ENCODE results near the gene BRMS1L. TPM values are rescaled to one million over a fixed set of nuclear protein-coding genes. Genes with fewer than 3 reads are reported as not detected.

BRMS1L gene, protein sequence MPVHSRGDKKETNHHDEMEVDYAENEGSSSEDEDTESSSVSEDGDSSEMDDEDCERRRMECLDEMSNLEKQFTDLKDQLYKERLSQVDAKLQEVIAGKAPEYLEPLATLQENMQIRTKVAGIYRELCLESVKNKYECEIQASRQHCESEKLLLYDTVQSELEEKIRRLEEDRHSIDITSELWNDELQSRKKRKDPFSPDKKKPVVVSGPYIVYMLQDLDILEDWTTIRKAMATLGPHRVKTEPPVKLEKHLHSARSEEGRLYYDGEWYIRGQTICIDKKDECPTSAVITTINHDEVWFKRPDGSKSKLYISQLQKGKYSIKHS
- total RNA-seq (2013; cell fraction: nucleolus; rRNA removed): 6.2 and 8.1 TPM in 2 replicates
- 5.3 and 6.9 TPM in 2 replicates for total RNA-seq (2014; rRNA removed)
- total RNA-seq (2014; rRNA removed; fragmentation: Illumina TruSeq; extraction: Trizol): 8.6 and 11.7 TPM in 2 replicates
- 6.0 and 6.3 TPM in 2 replicates for total RNA-seq (2021)
- polyA plus RNA-seq (2011; ENCODE audit: low read depth): 2.3 TPM
- 7.8 and 12.8 TPM in 2 replicates for polyA plus RNA-seq (2011; rRNA removed)
- polyA plus RNA-seq (2011; cell fraction: cytosol; rRNA removed): 2.2 and 2.5 TPM in 2 replicates
- 5.0 and 7.4 TPM in 2 replicates for polyA plus RNA-seq (2011; cell fraction: nucleus; rRNA removed)
- 4.8 and 6.6 TPM in 2 replicates for polyA plus RNA-seq (2012)
- 11.6 and 11.8 TPM in 2 replicates for polyA plus RNA-seq (2014; fragmentation: Illumina TruSeq; extraction: Trizol)
- polyA plus RNA-seq (2014; fragmentation: Nextera tagmentation; extraction: Ambion mirVana): 1 to 10 TPM; 7.6 to 8.0 TPM
- polyA plus RNA-seq (2014; rRNA removed): 6.6 and 9.3 TPM in 2 replicates
- 10 to 100 TPM; 22.2 to 26.7 TPM for polyA plus RNA-seq (2016; fragmentation: Nextera tagmentation; extraction: Ambion mirVana)
- polyA minus RNA-seq (2011; rRNA and poly(A)+ RNA removed): 1.4 and 1.8 TPM in 2 replicates
- polyA minus RNA-seq (2011; cell fraction: cytosol; rRNA and poly(A)+ RNA removed): 2.1 and 4.0 TPM in 2 replicates
- 2.5 and 7.6 TPM in 2 replicates for polyA minus RNA-seq (2011; cell fraction: nucleus; rRNA and poly(A)+ RNA removed)
- Bru-seq, nascent RNA: percentile 72 among the genes with signal in this experiment
- percentile 62 among the genes with signal in this experiment for BruChase-seq, experiment 1, labeled RNA remaining after a 6-hour chase
- BruChase-seq, experiment 2, labeled RNA remaining after a 2-hour chase: percentile 67 among the genes with signal in this experiment
- long read RNA-seq, experiment 1, partial matches to known transcripts: 1 of 4 reads
- long read RNA-seq, experiment 1, other reads (novel, unspliced or antisense): 0 of 4 reads
- long read RNA-seq, experiment 2, transcript BRMS1L-201 (10 exons, 2,657 nt): major isoform, 20 of 26 reads
- long read RNA-seq, experiment 2, partial matches to known transcripts: 3 of 26 reads
- long read RNA-seq, experiment 2, other reads (novel, unspliced or antisense): 2 of 26 reads

DNA sequence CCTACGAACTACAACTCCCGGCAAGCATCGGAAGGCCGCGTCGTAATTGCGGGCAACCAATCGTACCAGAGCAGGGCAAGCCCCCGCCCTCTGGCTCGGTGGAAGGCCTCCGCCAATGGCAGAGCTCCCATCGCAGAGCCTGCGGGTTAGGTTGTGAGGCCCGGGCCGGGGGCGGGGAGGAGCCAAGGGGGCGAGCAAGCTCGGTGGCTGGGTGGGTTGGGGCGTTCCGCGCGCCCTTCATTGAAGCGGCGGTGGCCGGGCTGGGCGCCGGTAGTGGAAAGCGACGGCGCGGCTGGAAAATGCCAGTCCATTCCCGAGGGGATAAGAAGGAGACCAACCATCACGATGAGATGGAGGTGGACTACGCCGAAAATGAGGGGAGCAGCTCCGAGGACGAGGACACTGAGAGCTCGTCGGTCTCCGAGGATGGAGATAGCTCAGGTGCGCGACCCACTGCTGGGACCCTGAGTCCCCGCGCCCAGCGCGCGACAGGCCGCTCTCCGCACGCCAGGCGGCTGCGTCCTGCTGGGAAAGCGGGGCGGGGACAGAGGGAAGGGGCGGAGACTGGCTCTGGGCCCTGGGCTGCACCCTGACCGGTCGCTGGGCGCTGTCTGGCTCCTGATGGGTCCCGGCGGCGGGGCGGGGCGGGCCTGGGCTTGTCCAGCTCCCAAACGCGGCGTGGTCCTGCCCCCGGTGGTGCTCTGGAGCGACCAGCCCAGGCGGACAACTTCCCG is at the start of gene BRMS1L:
TSS of gene BRMS1L (plus strand) at position 121 of the 734 bp plus-strand sequence. CDS start at position 300, 179 bp downstream.
- Histone ChIP-seq H3K36me3 (ENCODE audit: control insufficient read depth in 2 of 2, insufficient read depth in 2 of 2, low read length in 1 of 2) (no peaks in the 10 kb centered on the region; a peak in 1 of 4 replicates), H2AFZ (ENCODE audit: control insufficient read depth, low read depth, low read length) (peak within 1 kb of the TSS; percentile 97), H3K4me2 (ENCODE audit: control insufficient read depth, insufficient read depth) (peak within 1 kb of the TSS; percentile 91), H3K9ac (ENCODE audit: control insufficient read depth, insufficient read depth, low read length) (peak within 1 kb of the TSS; percentile 87), H3K27me3 (replicated peaks in 1 of 2; ENCODE audit: control insufficient read depth in 2 of 2, insufficient read depth in 2 of 2, low read length in 1 of 2) (no peaks in the 10 kb centered on the region), H3K27ac (ENCODE audit: control insufficient read depth, insufficient read depth) (peak within 1 kb of the TSS; percentile 84), H3K4me3 (peak within 1 kb of the TSS; percentile 96), H3K9me3 (replicated peaks; ENCODE audit: control insufficient read depth, insufficient read depth, low read length) (no peaks in the 10 kb centered on the region), H3K4me1 (ENCODE audit: control insufficient read depth, insufficient read depth, low read length) (no peaks in the 10 kb centered on the region), H4K20me1 (ENCODE audit: control insufficient read depth, insufficient read depth) (no peaks in the 10 kb centered on the region), H3K79me2 (ENCODE audit: control insufficient read depth, insufficient read depth, low read length) (peaks cover 12% of the 10 kb centered on the region)
- FAIRE-seq: peak; percentile 83
- intact Hi-C loops (cut with micrococcal nuclease; ENCODE audit: unreplicated experiment) (loop anchor here (2.0 kb wide), 2 partner anchors 18 to 534 kb away; partner anchors contain the start of genes PSMA6 and RALGAPA1), in situ Hi-C loops (cut with MboI) (no loop called here)
- ChIA-PET SMC1A (ENCODE audit: uncharacterized antibody, unreplicated experiment) (interaction anchor here (0.5 to 2.1 kb wide), 5 partner anchors 9 to 159 kb away, joined by 3 to 12 read pairs (median 4); no protein-coding TSS in a partner anchor), RAD21 (ENCODE audit: unreplicated experiment) (interaction anchor here (0.8 to 1.7 kb wide), 8 partner anchors 8 to 845 kb away, joined by 3 to 8 read pairs (median 4); partner anchors contain the start of genes PPP2R3C and RALGAPA1), POLR2A (interaction anchor here (0.5 to 2.0 kb wide), 11 partner anchors 9 to 1034 kb away, joined by 3 to 11 read pairs (median 4); partner anchors contain the start of genes MBIP and RALGAPA1), CTCF (interaction anchor here (0.6 to 3.8 kb wide), 7 partner anchors 9 to 1152 kb away, joined by 3 to 56 read pairs (median 4); partner anchors contain the start of gene RALGAPA1)
- peak; percentile 97 for ATAC-seq
- no TSS peak for BruUV-seq (replicated peaks)
- 1% methylated on average over 35 of the region's 70 CpGs for WGBS (ENCODE audit: insufficient coverage, insufficient replicate concordance, low lambda C conversion rate, missing lambda C conversion rate)
- peak; percentile 97 for DNase-seq (ENCODE audit: low read depth, low spot score)
- no peak for TF ChIP-seq SIN3A (IDR thresholded peaks at IDR 0.05; ENCODE audit: low read depth, low read length)
- TF ChIP-seq MYB (IDR thresholded peaks at IDR 0.05; ENCODE audit: borderline replicate concordance, low read depth, low read length): no peak
- TF ChIP-seq KLF5 (IDR thresholded peaks at IDR 0.05; ENCODE audit: partially characterized antibody): no peak
- TF ChIP-seq, protein P1, sequence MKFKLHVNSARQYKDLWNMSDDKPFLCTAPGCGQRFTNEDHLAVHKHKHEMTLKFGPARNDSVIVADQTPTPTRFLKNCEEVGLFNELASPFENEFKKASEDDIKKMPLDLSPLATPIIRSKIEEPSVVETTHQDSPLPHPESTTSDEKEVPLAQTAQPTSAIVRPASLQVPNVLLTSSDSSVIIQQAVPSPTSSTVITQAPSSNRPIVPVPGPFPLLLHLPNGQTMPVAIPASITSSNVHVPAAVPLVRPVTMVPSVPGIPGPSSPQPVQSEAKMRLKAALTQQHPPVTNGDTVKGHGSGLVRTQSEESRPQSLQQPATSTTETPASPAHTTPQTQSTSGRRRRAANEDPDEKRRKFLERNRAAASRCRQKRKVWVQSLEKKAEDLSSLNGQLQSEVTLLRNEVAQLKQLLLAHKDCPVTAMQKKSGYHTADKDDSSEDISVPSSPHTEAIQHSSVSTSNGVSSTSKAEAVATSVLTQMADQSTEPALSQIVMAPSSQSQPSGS (IDR thresholded peaks at IDR 0.05; ENCODE audit: low read length): no peak
- no peak for TF ChIP-seq SUPT20H (IDR thresholded peaks at IDR 0.05; ENCODE audit: borderline replicate concordance, control insufficient read depth, low read depth, low read length)
- TF ChIP-seq TAF1 (IDR thresholded peaks at IDR 0.05; ENCODE audit: borderline replicate concordance, low read depth, low read length): 0 out of 2 replicates have a peak, but pooled peaks have one; percentile 30
- TF ChIP-seq NBN (IDR thresholded peaks at IDR 0.05): peak; percentile 85
- peak; percentile 84 for TF ChIP-seq GATAD2B (conservative IDR thresholded peaks at IDR 0.05; ENCODE audit: low read depth)
- no peak for TF ChIP-seq CHD4 (IDR thresholded peaks at IDR 0.05)
- TF ChIP-seq HDAC6 (IDR thresholded peaks at IDR 0.05; ENCODE audit: unreplicated experiment): no peak
- no peak for TF ChIP-seq ZSCAN29 (IDR thresholded peaks at IDR 0.05)
- TF ChIP-seq MYC (IDR thresholded peaks at IDR 0.05; ENCODE audit: insufficient read depth, insufficient read length, insufficient replicate concordance, low read length, severe bottlenecking): no peak
- TF ChIP-seq CHD1 (IDR thresholded peaks at IDR 0.05; ENCODE audit: low read depth, low read length): peak; percentile 89; the same call in 1 of the 2 replicates
- TF ChIP-seq POLR2A (IDR thresholded peaks at IDR 0.05; ENCODE audit: low read depth, low read length): peak; percentile 86
- no peak; the same call in 1 of the 2 replicates for TF ChIP-seq PAX5 (IDR thresholded peaks at IDR 0.05; ENCODE audit: borderline replicate concordance, low read depth, low read length)
- no peak for TF ChIP-seq TCF12 (IDR thresholded peaks at IDR 0.05; ENCODE audit: low read depth, low read length)
- TF ChIP-seq RFX5 (IDR thresholded peaks at IDR 0.05; ENCODE audit: low read depth, low read length): peak; percentile 66
- no peak for TF ChIP-seq MEF2A (IDR thresholded peaks at IDR 0.05; ENCODE audit: insufficient read depth, low read depth, low read length)
- TF ChIP-seq ZNF622 (IDR thresholded peaks at IDR 0.05): peak; percentile 57
